Measurements from ENCODE around the gene KCMF1.

The KCMF1 gene

DNA sequence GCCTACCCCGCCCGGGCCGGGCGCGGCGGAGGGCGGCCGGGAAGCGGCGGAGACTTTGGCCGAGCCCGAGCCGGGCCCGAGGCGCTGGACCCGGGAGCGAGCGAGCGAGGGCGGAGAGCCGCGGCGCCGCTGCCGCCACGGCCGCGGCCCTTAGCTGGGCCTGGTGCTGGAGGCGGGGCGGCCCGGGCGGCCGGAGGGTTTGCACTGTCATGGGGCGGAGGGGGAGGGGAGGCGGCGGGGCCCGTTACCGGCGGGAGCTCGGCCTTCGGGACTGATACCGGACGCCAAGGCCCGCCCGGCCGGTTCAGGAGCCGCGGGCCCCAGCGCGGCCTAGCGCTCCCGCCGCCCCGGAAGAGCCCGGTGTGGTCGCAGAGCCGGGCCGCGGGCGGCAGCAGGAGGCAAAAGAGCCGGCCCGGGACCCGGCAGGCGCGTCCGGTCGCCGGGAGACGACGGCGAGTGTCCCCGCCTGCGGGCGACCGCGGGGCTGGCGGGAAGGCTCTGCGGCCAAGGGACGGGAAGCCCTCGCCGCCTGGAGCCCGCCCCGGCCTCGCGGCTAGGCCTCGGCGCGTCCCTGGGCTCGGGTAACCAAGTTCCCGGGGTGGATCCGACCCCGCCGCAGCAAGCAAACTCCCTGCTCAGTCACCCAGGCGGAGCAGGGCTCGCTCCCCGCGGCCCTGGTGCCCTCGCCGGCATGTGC, 697 bp downstream of the KCMF1 start:
- DNase-seq (ENCODE audit: low read depth in 1 of 2, low spot score in 1 of 2), result peak; percentile 31 to 45
- in situ Hi-C loops (cut with HindIII; ENCODE audit: low pct_unique_long_range_greater_than_20kb, low sequenced_read_pairs), result no loop called here
- TF ChIP-seq JUND (IDR thresholded peaks at IDR 0.05; ENCODE audit: low read depth), result no peak

DNA sequence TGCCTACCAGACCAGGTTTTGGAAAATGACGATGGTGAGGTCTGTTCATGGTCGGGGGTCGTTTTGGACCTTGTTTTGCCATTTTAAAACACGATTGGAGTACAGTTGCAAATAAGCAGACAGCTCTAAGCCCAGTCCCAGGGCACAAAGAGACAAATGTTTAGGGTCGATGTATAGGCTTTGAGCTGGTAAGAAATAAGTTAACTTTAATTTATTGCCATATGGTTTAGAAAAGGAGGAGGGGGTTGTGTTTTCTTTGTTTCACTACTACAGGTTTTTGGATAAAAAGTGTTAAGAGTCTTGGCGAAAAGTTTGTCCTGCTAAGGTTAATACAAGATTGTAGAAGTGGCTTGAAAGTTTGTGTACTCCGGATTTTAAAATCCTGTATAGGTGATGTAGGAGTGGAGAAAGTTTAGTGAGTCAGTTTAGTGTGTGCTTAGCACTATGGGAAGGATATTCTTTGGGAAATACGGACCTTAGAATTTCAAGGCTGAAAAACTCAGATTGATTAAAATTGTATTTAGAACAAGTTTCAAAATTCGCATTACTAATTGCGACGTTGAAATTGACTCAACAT, 1.3 kb downstream of the KCMF1 start:
- TF ChIP-seq JUND (IDR thresholded peaks at IDR 0.05; ENCODE audit: low read depth), result no peak
- in situ Hi-C loops (cut with HindIII; ENCODE audit: low pct_unique_long_range_greater_than_20kb, low sequenced_read_pairs), result no loop called here
- DNase-seq (ENCODE audit: low read depth in 1 of 2, low spot score in 1 of 2), result peak in 1 of 2 experiments; percentile 15

DNA sequence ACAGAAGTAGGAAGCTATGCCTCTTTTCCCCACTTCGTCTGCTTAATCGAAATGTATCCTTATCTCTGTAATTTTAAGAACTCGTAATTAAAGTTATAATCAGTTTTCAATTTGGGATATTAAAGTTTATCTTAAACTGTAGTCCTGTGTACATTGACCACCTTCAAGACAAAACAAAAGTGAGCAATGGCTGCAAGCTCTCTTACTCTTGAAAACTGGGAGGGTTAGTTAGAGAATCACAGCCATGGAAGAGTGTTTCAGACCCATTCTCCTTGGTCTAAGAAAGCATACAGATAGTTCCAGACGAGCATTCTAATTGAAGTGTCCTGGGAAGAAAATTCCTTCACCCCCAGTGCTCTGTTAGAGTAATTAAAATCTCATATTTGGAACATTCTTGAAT, 2.0 kb downstream of the KCMF1 start:
- no peak for TF ChIP-seq JUND (IDR thresholded peaks at IDR 0.05; ENCODE audit: low read depth)
- in situ Hi-C loops (cut with HindIII; ENCODE audit: low pct_unique_long_range_greater_than_20kb, low sequenced_read_pairs), result no loop called here

DNA sequence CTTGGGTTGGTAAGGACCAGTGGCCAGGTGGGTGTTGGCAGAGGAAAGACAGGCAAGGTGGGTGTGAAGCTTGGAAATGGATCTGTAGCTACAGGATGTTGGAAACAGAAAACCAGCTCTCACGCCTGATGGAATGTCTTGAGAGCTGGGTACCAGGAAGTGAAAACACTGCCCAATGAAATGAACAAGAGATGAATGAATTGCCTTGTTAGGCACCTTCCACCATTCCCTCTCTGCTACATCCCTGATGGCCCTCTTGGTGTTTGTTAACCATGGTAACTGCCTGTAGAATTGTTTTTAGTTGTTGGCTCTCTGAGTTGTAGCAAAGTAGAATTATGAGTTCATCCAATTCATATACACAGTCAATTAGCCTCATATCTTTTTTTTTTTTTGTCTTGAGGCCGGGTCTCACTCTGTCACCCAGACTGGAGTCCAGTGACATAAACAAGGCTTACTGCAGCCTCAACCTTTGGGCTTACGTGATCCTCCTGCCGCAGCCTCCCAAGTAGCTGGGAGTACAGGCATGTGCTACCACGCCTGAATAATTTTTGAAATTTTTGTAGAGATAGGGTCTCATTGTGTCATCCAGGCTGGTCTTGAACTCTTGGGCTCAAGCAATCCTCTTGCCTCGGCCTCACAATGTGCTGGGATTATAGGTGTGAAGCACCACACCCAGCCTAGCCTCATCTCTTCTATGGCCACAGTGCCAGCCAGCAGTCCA, 9.5 kb downstream of the KCMF1 start:
- no peak for TF ChIP-seq JUND (IDR thresholded peaks at IDR 0.05; ENCODE audit: low read depth)
- DNase-seq (ENCODE audit: low read depth in 1 of 2, low spot score in 1 of 2), result no peak
- in situ Hi-C loops (cut with HindIII; ENCODE audit: low pct_unique_long_range_greater_than_20kb, low sequenced_read_pairs), result no loop called here

More for the DNA sequence above, 2.0 kb downstream of the KCMF1 start:
- DNase-seq (ENCODE audit: low read depth in 1 of 2, low spot score in 1 of 2), result no peak

DNA sequence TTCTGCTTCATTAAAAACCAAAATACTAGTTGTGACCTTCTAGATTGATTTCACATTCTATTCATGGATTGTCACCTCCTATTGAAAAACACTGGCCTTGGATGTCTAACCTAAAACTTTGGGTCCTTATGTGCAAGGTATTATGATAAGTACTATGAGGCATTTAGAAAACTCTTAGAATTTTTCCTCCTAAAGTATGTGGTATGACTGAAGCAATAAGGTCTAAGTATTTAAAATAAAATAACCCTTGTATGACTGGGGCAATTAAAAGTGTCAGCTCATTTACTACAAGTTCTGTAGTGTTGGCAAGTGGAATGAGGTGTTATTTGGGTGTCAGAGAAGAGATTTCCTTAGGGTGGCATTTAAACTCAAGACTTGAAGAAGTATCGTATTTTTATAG, 15.1 kb downstream of the KCMF1 start:
- DNase-seq (ENCODE audit: low read depth in 1 of 2, low spot score in 1 of 2), result no peak
- in situ Hi-C loops (cut with HindIII; ENCODE audit: low pct_unique_long_range_greater_than_20kb, low sequenced_read_pairs), result no loop called here
- TF ChIP-seq JUND (IDR thresholded peaks at IDR 0.05; ENCODE audit: low read depth), result no peak

DNA sequence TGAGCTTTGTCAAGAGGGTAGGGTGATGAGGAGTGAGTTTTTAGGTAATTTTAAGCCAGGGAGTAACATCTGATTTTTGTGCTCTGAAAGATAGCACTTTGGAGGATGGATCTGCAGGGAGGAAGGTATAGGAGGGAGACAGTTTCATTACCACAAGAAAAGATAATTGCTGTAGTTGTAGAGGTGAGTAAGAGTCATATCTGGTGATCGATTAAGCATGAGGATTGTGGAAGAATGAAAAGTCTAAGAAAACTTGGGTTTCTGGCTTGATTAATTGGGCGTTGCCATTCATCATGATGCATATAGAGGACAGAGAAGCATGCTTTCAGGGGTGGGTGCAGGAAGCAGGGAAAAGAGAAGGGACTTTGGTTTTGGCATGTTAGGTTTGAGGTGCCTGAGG, 18.5 kb downstream of the KCMF1 start:
- TF ChIP-seq JUND (IDR thresholded peaks at IDR 0.05; ENCODE audit: low read depth), result no peak
- in situ Hi-C loops (cut with HindIII; ENCODE audit: low pct_unique_long_range_greater_than_20kb, low sequenced_read_pairs), result no loop called here
- DNase-seq (ENCODE audit: low read depth in 1 of 2, low spot score in 1 of 2), result no peak

DNA sequence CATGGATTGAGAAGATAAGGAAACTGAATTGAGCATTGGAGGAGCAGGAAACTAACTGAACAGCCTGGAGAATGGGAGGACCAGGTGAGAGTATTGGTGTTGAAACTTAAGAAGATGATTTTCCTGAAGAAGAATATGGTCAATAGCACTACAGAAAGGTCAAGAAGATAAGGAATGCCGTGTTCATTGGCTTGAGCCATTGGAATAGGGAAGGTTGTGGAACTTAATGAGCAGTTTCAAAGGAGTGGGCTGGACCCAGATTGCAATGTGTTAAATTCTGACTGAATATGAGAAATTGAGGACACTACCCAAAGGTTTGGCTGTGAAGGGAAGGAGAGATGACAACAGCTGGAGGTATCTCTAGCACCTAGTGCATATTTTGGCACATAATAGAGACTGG, 19.0 kb downstream of the KCMF1 start:
- DNase-seq (ENCODE audit: low read depth in 1 of 2, low spot score in 1 of 2), result no peak
- in situ Hi-C loops (cut with HindIII; ENCODE audit: low pct_unique_long_range_greater_than_20kb, low sequenced_read_pairs), result no loop called here
- no peak for TF ChIP-seq JUND (IDR thresholded peaks at IDR 0.05; ENCODE audit: low read depth)

DNA sequence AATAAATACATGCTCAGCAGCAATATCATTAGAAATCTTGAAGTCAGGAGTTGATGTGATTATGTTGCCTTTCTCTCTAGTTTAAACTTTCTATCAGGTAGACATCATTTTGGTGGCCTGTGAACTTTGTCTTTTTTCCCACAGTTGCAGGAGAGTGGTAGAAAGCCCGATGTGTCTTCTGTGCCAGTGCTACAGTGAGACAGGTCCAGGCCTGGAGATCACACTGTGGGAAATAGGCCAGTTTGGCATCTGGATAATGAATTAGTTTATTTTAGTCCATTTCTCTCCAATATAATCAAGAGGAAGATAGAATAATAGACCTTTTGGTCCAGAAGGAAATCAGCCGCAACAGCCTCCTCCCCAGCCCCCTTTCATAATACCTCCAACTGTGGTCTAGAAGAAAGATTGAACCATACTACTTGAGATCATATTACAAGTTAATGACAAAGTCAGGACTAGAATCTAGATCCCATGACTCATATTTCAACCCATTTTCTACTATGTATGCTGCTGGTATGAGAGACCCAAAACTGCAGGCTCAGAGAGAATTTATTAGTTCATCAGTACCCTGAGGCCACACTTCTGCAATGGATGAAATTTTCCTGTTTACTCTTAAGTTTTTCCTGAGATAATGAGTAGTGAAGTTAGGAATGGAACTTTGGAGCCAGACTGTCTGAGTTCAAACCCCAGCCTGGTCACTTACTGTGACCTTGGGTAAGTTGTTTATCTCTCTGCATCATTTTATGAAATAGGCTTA, 20.6 kb downstream of the KCMF1 start:
- in situ Hi-C loops (cut with HindIII; ENCODE audit: low pct_unique_long_range_greater_than_20kb, low sequenced_read_pairs), result no loop called here
- TF ChIP-seq JUND (IDR thresholded peaks at IDR 0.05; ENCODE audit: low read depth), result no peak
- DNase-seq (ENCODE audit: low read depth in 1 of 2, low spot score in 1 of 2), result no peak

DNA sequence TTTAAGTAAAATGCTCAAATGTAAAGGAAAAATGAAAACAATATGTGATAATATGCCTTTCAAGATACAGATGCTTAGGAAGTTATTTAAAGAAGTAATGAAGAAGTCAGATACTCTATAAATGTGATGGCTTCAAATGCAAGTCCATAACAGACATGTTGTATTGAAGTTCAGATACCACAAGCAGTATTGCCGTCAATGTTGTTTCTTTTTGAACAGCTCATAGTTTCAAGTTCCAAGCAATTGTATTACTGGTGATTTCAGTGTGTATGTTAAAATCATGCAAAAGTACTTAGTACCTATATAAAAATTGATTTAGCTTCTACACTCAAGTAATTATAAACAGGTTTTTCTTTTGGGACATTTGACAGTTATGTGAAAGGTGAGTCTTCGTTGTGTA, 24.9 kb downstream of the KCMF1 start:
- in situ Hi-C loops (cut with HindIII; ENCODE audit: low pct_unique_long_range_greater_than_20kb, low sequenced_read_pairs), result no loop called here
- no peak for TF ChIP-seq JUND (IDR thresholded peaks at IDR 0.05; ENCODE audit: low read depth)
- no peak for DNase-seq (ENCODE audit: low read depth in 1 of 2, low spot score in 1 of 2)

DNA sequence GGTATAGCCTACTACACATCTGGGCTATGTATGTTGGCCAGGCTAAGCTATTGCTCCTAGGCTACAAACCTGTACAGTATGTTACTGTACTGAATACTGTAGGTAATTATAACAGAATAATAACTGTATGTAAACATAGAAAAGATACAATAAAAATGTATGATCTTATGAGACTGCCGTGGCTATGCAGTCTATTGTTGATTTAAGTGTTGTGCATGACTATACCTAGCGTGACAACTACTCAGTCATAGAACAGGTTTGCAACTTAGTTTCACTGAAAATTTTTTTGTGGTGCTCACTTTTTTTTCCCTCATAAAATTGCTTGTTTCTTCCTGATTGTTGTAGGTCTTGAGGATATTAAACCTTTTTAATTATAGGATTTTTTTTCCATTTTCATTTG, 25.9 kb downstream of the KCMF1 start:
- no peak for TF ChIP-seq JUND (IDR thresholded peaks at IDR 0.05; ENCODE audit: low read depth)
- in situ Hi-C loops (cut with HindIII; ENCODE audit: low pct_unique_long_range_greater_than_20kb, low sequenced_read_pairs), result no loop called here
- no peak for DNase-seq (ENCODE audit: low read depth in 1 of 2, low spot score in 1 of 2)

DNA sequence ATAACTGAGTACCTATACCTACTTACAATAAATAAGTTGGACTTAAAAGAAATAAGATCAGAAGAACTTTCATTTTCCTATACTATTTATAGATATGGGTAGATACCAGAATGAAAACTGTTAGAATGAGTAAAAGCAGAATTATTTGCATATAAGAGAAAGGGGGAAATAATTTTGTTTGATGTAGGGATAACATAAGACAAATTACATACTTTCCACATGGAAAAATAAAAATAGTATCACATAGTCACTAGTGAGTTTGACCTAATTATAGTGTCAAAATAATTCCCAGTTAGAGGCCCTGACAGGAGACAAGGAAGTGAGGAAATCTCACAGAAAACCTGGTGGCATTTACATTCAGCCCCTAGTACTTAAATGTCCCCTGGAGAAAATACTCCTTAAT, 28.6 kb downstream of the KCMF1 start:
- in situ Hi-C loops (cut with HindIII; ENCODE audit: low pct_unique_long_range_greater_than_20kb, low sequenced_read_pairs), result no loop called here
- no peak for TF ChIP-seq JUND (IDR thresholded peaks at IDR 0.05; ENCODE audit: low read depth)
- no peak for DNase-seq (ENCODE audit: low read depth in 1 of 2, low spot score in 1 of 2)

DNA sequence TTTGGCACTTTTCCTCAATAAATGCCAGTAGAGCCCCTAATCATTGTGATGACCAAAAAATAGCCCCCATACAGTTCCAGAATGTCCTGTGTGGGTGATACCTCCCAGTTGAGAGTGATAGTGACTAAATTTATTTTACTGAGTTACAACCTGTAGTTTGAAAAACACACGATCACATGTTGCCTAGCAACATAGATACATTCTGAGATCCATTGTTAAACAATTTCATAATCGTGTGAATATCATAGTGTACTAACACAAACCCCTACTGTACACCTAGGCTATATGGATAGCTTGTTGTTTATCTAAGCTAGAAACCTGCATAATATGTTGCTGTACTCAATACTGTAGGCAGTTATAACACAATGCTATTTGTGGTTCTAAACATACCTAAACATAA, 30.6 kb downstream of the KCMF1 start:
- DNase-seq (ENCODE audit: low read depth in 1 of 2, low spot score in 1 of 2), result no peak
- in situ Hi-C loops (cut with HindIII; ENCODE audit: low pct_unique_long_range_greater_than_20kb, low sequenced_read_pairs), result no loop called here
- TF ChIP-seq JUND (IDR thresholded peaks at IDR 0.05; ENCODE audit: low read depth), result no peak

DNA sequence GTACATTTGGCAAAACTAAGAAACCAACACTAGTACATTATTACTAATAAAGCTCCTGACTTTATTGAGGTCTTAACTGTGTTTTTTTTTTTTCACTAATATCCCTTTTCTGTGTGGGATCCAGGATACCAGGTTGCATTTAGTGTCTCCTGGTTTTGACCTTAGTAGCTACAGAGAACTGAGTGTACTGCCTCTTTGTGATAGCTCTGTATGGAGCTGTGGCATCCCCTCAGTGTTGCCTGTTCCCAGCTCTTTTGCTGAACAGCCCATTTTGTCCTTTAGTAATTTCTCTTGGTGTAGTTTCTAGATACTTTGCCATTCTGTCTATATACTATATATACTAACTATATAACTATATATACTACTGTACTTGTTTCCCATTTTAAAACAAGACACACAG, 31.6 kb downstream of the KCMF1 start:
- TF ChIP-seq JUND (IDR thresholded peaks at IDR 0.05; ENCODE audit: low read depth), result no peak
- in situ Hi-C loops (cut with HindIII; ENCODE audit: low pct_unique_long_range_greater_than_20kb, low sequenced_read_pairs), result no loop called here
- DNase-seq (ENCODE audit: low read depth in 1 of 2, low spot score in 1 of 2), result no peak

Data from T47D (cell line).